Mesendoderm (in vitro differentiated cells): ENCODE results near the gene NXPE3.
"Not testable (repeated sequence)": the region's sequence is repeated elsewhere in the genome, so short reads cannot be mapped to it uniquely, and the experiment has no call there.

Source experiments
- DNase-seq: peaks from one replicate; pipeline ENCODE4 v3.0.0; 2013
- H2AK5ac ChIP-seq: 2 replicates; pipeline ENCODE4 v1.6.1; 2013; ENCODE audit warnings: low read length, inconsistent platforms
- H2BK120ac ChIP-seq: 2 replicates; pipeline ENCODE4 v1.6.1; 2013; ENCODE audit warnings: low read depth, mild to moderate bottlenecking, low read length, moderate library complexity, mixed read lengths
- H2BK15ac ChIP-seq: replicated peaks from 2 replicates; pipeline ENCODE4 v1.6.1; 2013; ENCODE audit warnings: low read depth, mild to moderate bottlenecking, moderate library complexity
- H2BK5ac ChIP-seq: 2 replicates; pipeline ENCODE4 v1.6.1; 2013; ENCODE audit warnings: low read length, inconsistent platforms
- H3K18ac ChIP-seq: 2 replicates; pipeline ENCODE4 v1.6.1; 2013; ENCODE audit warnings: mild to moderate bottlenecking, low read length, mixed read lengths
- H3K23ac ChIP-seq: one replicate; pipeline ENCODE4 v1.6.1; 2013; ENCODE audit warnings: low read length
- H3K27ac ChIP-seq: 2 replicates; pipeline ENCODE4 v1.5.1; 2013; ENCODE audit warnings: low read depth, mild to moderate bottlenecking, inconsistent platforms, low read length, moderate library complexity
- H3K27me3 ChIP-seq: 2 replicates; pipeline ENCODE4 v1.6.1; 2013; ENCODE audit warnings: low read length, control low read depth, mild to moderate bottlenecking, inconsistent platforms; ENCODE audit not compliant: insufficient read depth, poor library complexity
- H3K36me3 ChIP-seq: 2 replicates; pipeline ENCODE4 v1.6.1; 2013; ENCODE audit warnings: low read length, inconsistent platforms; ENCODE audit not compliant: control insufficient read depth, insufficient read depth
- H3K4ac ChIP-seq: one replicate; pipeline ENCODE4 v1.6.1; 2013; ENCODE audit warnings: low read depth, mild to moderate bottlenecking, low read length, moderate library complexity
- H3K4me1 ChIP-seq: 2 replicates; pipeline ENCODE4 v1.6.1; 2013; ENCODE audit warnings: low read depth, low read length, inconsistent platforms; ENCODE audit not compliant: control insufficient read depth
- H3K4me2 ChIP-seq: 2 replicates; pipeline ENCODE4 v1.6.1; 2013; ENCODE audit warnings: low read length
- H3K4me3 ChIP-seq: 2 replicates; pipeline ENCODE4 v1.5.1; 2013; ENCODE audit warnings: mild to moderate bottlenecking, low read length
- H3K56ac ChIP-seq: one replicate; pipeline ENCODE4 v1.6.1; 2013; ENCODE audit warnings: low read length
- H3K79me1 ChIP-seq: 2 replicates; pipeline ENCODE4 v1.6.1; 2013; ENCODE audit warnings: low read length, inconsistent platforms
- H3K79me2 ChIP-seq: 2 replicates; pipeline ENCODE4 v1.6.1; 2013; ENCODE audit warnings: mild to moderate bottlenecking, low read length; ENCODE audit not compliant: control insufficient read depth, insufficient read depth
- H3K9ac ChIP-seq: 2 replicates; pipeline ENCODE4 v1.6.1; 2013; ENCODE audit warnings: low read length, inconsistent platforms
- H4K5ac ChIP-seq: one replicate; pipeline ENCODE4 v1.6.1; 2013; ENCODE audit warnings: low read length
- H4K8ac ChIP-seq: one replicate; pipeline ENCODE4 v1.6.1; 2013; ENCODE audit warnings: low read depth, mild to moderate bottlenecking, control low read depth, low read length, moderate library complexity
- WGBS: extraction: QIAGEN DNeasy Blood & Tissue Kit; methylation state at CpG from one replicate; pipeline ENCODE4 v1.1.7; 2013; ENCODE audit warnings: low lambda C conversion rate, missing lambda C conversion rate; ENCODE audit not compliant: insufficient coverage; ENCODE audit errors: extremely low coverage; 5-methylcytosine and 5-hydroxymethylcytosine counted together

NXPE3 gene

GRCh38 chr3:101744811-101745210 lies 34.2 kb upstream of the NXPE3 start:
- no peak overlapping the region for H3K18ac ChIP-seq
- no peak overlapping the region for H4K8ac ChIP-seq
- H3K36me3 ChIP-seq = no peaks in the 10 kb centered on the region
- no peak overlapping the region for H3K4ac ChIP-seq
- H3K79me1 ChIP-seq = no peaks in the 10 kb centered on the region
- no peaks in the 10 kb centered on the region for H3K79me2 ChIP-seq
- H3K23ac ChIP-seq = no peak overlapping the region
- H3K9ac ChIP-seq = no peak overlapping the region
- no peak overlapping the region for H4K5ac ChIP-seq
- no CpG with 5 or more reads among the region's 1 CpG for WGBS
- no peak overlapping the region for H3K27ac ChIP-seq
- no peak for DNase-seq
- no peak overlapping the region for H2AK5ac ChIP-seq
- no peak overlapping the region for H3K56ac ChIP-seq
- H2BK15ac ChIP-seq = no peak overlapping the region
- H2BK5ac ChIP-seq = no peak overlapping the region
- no peak overlapping the region for H3K4me3 ChIP-seq
- H3K27me3 ChIP-seq = no peaks in the 10 kb centered on the region
- no peaks in the 10 kb centered on the region for H3K4me1 ChIP-seq
- H3K4me2 ChIP-seq = no peak overlapping the region
- H2BK120ac ChIP-seq = no peak overlapping the region

- H3K27ac ChIP-seq, H3K27me3 ChIP-seq, H3K23ac ChIP-seq, H2BK15ac ChIP-seq, H2BK120ac ChIP-seq, H4K8ac ChIP-seq, H3K36me3 ChIP-seq, H3K9ac ChIP-seq, H3K56ac ChIP-seq, H3K79me2 ChIP-seq, H3K4ac ChIP-seq, H4K5ac ChIP-seq, H3K4me3 ChIP-seq, DNase-seq, H3K79me1 ChIP-seq, H3K4me2 ChIP-seq, H3K18ac ChIP-seq, H2BK5ac ChIP-seq, H3K4me1 ChIP-seq, H2AK5ac ChIP-seq: not testable (repeated sequence)
- no CpG with 5 or more reads among the region's 1 CpG for WGBS
Measured at GRCh38 chr3:101745934-101746333, 33.1 kb upstream of the NXPE3 start.

GRCh38 chr3:101753386-101754113 lies 25.5 kb upstream of the NXPE3 start:
- H3K79me1 ChIP-seq, H2BK15ac ChIP-seq, H3K27me3 ChIP-seq, H3K56ac ChIP-seq, H3K23ac ChIP-seq, H2BK120ac ChIP-seq, H3K18ac ChIP-seq, H2BK5ac ChIP-seq, H2AK5ac ChIP-seq, H3K27ac ChIP-seq, H3K4me3 ChIP-seq, DNase-seq, H4K5ac ChIP-seq, H3K4me1 ChIP-seq, H3K9ac ChIP-seq, H3K4me2 ChIP-seq, H3K4ac ChIP-seq, H3K36me3 ChIP-seq, H4K8ac ChIP-seq, H3K79me2 ChIP-seq: not testable (repeated sequence)
- WGBS = no CpG with 5 or more reads among the region's 23 CpGs

GRCh38 chr3:101758224-101758623 lies 20.8 kb upstream of the NXPE3 start:
- Histone ChIP-seq H3K56ac (no peak overlapping the region), H3K79me1 (no peaks in the 10 kb centered on the region), H3K18ac (no peak overlapping the region), H2AK5ac (no peak overlapping the region), H3K4ac (no peak overlapping the region), H4K8ac (no peak overlapping the region), H2BK120ac (no peak overlapping the region), H3K79me2 (no peaks in the 10 kb centered on the region), H4K5ac (no peak overlapping the region), H3K4me3 (no peak overlapping the region), H2BK5ac (no peak overlapping the region), H3K4me2 (no peak overlapping the region), H3K27me3 (no peaks in the 10 kb centered on the region), H3K23ac (no peak overlapping the region), H2BK15ac (no peak overlapping the region), H3K27ac (no peak overlapping the region), H3K4me1 (no peaks in the 10 kb centered on the region), H3K36me3 (no peaks in the 10 kb centered on the region), H3K9ac (no peak overlapping the region)
- no peak for DNase-seq
- no CpG with 5 or more reads among the region's 6 CpGs for WGBS

- Histone ChIP-seq H2BK5ac (no peak overlapping the region), H3K56ac (no peak overlapping the region), H3K18ac (no peak overlapping the region), H2BK120ac (no peak overlapping the region), H3K27ac (no peak overlapping the region), H3K9ac (no peak overlapping the region), H3K4ac (no peak overlapping the region), H4K5ac (no peak overlapping the region), H3K23ac (no peak overlapping the region), H2BK15ac (no peak overlapping the region), H3K4me1 (no peaks in the 10 kb centered on the region), H2AK5ac (no peak overlapping the region), H3K4me2 (no peak overlapping the region), H3K79me2 (no peaks in the 10 kb centered on the region), H3K36me3 (no peaks in the 10 kb centered on the region), H3K27me3 (no peaks in the 10 kb centered on the region), H3K79me1 (no peaks in the 10 kb centered on the region), H3K4me3 (no peak overlapping the region), H4K8ac (no peak overlapping the region)
- no CpG with 5 or more reads among the region's 3 CpGs for WGBS
- no peak for DNase-seq
Measured at GRCh38 chr3:101762041-101762646, 16.9 kb upstream of the NXPE3 start.
